Stimulated activated CD4-positive, alpha-beta T cell treated with anti-CD3 and anti-CD28 coated beads, Interleukin-12 subunit alpha, Interleukin-12 subunit beta, amount 100 ng/mL, for 24 hours (primary cell): ENCODE measurements around the gene RNF121.
A peak's percentile ranks its signal among the peaks of the same experiment; 100 is the strongest.

Experiments
- DNase-seq, 2 experiments: peaks; one replicate each; pipeline ENCODE4 v3.0.0-alpha.2; 2020; ENCODE audit warnings: low read depth in 2 of 2

Gene RNF121

DNA sequence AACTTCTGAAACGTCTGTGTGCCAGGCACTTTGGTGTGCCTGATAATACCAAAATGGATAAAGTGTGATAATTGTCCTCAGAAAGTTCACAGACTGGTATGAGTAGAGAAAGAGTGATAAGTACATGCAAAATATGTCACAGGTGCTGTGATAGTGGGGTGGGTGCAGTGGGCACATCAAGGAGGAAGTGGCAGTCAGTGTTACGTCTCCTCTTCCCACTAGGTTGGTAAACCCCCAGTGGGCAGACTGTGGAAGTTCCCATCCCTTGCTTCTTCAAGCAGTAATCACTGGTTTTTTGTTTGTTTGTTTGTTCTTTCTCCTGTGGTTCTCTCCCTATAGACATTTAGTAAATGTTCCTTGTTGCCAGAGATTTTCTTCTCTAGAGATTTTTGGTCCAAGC lies 5.4 kb downstream of the RNF121 start:
- DNase-seq: no peak

DNA sequence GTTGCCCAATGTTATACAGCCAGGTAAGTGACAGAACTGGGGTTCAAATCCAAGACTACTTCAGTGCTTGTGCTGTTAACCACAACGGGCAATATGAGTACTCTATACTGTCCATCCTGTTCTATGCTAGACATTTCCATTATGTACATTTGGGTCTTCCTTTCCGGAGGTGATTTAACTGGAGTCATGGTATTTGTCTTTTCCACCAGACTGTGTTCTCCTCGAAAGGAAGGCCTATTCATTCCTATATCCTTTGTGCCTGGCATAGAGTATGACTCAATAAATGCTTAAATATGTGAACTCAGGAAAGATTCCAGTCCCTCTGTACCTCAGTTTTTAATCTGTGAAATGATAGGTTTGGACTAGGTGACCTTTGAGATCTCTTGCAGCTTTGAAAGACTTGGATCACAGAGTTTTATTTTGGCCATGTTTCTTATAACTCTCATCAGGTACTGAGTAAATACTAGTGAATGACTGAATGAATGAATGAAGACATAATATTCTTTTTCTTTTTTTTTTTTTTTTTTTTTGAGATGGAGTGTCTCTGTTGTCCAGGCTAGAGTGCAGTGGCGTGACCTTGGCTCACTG lies 6.6 kb downstream of the RNF121 start:
- no peak for DNase-seq

DNA sequence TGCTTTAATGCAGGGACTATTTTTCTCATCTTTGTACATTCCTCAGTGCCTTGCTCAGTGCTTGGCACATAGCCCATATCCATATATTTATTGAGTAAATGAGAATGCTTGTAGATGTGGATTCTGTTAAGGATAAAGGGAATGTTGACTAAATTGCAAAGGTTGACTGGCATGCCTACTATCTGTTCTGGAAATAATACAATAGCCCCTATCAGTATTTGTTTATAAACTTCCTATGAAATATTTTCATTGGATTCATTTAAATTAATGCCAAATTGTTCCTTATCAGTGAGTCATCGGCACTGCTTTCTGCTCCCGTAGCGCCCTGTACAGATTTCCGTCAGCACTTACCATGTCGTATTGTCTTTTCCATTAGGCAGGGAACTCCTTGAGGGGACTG lies 8.0 kb downstream of the RNF121 start:
- DNase-seq: no peak

DNA sequence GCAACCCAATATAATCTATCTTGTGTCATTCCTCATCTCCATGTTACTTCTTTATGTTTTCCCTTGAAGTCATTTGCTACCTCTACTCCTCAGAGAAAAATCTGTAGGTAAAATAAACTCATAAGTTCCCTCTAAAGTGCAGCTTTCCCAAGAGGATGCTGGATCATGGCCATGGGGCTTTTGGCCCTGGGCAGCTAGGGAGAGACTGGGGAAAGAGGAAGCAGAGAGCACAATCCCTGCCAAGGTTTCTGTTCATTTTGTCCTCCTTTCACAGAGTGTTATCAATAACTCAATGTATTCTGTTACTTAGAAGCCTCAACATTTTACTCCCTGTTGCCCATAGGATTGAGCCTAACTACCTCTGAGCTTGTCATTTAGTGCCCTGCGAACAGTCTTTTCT lies 9.0 kb downstream of the RNF121 start:
- DNase-seq: no peak

DNA sequence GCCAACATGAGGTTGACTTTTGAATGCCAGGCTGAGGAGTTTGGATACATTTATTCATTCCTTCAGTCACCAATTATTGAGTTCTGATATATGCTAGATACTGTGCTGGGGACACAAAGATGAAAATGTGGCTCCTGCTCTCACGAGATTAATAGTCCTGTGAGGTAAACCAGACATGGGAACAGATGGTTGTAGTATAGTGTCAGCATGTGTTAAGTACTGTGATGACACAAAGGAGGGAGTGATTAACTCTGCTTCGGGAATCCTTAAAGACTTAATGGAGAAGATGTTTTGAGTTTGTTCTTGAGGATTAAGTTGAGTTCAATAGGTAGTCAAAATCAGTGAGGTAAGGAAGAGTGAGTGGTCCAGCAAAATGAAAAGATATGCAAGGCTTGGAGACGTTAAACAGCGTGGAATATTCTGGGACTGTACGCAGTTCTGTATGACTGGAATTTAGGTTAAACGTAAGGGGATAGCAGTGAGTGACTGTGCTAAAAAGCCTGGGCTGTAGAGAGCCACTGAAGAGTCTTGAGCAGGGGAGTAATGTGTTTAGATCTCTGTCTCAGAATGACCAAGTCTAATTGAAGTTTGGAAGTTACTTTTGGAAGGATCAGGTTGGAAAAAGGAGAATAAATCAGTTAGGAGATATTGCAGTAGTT lies 11.8 kb downstream of the RNF121 start:
- DNase-seq: no peak

DNA sequence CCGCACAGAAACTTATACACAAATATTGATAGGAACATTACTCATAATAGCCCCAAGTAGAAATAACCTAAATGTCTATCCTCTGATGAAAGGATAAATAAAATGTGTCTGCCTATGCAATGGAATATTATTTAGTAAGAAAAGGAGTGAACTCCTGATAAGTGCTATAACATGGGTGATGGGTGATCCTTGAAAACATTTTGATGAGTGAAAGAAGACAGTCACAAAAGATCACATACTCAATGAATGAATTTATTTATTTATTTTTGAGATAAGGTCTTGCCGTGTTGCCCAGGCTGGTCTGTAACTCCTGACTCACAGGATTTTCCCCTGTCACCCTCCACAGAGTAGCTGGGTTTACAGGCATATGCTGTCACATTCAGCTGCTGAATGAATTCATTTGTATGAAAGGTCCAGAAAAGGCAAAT lies 17.3 kb downstream of the RNF121 start:
- DNase-seq: no peak

DNA sequence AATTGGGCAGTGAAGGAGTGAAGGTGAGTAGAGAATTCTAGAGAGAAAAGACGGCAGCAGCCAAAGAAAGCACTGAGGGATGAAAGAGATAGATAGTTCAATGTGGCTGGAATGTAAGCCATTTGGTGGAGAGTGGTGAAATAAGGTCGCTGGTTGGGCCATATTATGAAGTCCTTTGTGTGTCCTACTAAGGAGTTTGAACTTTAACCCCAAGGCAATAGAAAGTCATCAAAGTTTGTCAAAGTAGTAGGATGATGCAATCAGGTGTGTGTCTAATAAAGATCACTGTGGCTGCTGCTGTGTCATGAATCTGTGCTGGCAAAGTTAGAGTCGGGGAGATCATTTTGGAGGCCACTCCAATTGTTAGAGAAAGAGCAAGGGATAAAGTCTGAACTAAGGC lies 18.7 kb downstream of the RNF121 start:
- no peak for DNase-seq

DNA sequence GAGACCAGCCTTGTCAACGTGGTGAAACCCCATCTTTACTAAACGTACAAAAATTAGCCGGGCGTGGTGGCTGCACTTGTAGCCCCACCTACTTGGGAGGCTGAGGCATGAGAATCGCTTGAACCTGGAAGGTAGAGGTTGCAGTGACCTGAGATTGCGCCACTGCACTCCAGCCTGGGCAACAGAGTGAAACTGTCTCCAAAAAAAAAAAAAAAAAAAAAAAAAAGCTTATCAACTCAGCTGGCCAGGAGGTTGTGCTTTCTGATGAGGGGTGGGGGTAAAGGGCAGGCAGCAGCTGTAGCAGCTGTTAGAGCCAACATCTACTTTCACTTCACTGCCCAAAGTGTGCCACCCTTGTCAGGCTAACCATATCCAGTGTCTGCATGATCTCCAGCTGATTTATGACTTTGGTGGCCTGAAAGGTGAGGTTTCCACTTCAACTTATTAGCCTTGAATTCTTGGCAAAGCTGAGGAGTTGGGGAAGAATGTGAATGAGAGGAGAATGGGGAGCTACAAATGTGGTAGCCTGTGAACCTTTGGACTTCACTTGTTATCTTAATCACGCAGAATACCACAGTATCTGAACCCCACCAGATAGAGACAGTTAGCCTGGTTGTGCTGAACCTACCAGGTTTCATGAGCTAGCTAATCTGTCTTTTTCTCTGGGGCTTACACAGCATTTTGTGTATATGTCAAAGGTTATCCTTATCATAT lies 19.6 kb downstream of the RNF121 start:
- DNase-seq: no peak

DNA sequence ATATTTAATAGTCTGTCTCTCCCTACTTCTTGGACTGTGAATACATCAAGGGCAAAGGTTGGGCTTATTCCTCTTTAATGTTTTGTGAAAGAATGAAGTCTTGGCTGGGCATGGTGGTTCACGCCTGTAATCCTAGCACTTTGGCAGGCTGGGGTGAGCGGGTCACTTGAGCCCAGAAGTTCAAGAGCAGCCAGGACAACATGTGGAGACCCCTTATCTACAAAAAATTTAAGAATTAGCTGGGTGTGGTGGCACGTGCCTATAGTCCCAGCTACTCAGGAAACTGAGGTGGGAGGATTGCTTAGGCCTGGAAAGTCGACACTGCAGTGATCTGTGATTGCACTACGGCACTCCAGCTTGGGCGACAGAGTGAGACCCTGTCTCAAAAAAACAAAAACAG lies 20.2 kb downstream of the RNF121 start:
- DNase-seq: no peak

DNA sequence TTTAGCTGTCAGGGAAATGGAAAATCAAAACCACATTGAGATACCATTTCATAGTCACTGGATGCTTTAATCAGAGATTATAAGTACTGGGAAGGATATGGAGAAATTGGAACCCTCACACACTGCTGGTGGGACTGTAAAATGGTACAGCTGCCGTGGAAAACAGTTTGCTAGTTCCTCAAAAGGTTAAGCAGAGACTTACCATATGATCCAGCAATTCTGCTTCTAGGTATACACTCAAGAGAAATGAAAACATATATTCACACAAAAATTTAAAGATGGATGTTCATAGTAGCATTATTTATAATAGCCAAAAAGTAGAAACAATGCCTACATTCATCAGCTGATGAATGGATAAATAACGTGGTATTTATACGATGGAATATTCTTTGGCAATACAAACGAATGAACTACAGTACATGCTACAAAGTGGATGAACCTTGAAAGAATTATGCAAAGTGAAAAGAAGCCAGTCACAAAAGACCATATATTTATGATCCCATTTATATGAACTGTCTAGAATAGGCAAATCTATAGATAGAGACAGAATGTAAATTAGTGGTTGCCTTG lies 23.0 kb downstream of the RNF121 start:
- no peak for DNase-seq

DNA sequence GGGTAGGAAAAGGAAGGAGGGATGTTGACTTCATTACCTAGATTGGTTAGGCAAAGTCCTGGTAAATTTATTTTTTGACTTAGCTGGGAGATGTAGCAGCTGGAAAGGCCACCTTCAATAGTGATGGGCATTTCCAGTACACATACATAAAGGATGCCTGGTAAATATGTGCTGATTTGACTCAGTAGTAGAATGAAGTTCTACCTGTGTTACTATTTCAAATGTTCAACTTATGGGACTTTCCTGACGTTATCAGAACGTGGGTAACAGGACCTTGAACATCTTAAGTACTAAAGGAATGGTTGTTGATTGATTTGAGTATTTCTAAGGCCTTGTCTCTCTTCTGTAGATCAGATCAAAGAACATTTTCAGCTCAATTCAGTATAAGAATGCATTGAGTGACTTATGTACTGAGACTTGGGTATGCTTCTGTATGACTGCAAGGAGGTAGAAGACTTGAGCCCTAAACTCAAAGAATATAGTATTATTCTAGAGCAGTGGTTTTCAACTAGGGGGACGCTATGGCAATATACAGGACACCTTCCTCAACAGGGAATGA lies 27.1 kb downstream of the RNF121 start:
- DNase-seq: no peak

DNA sequence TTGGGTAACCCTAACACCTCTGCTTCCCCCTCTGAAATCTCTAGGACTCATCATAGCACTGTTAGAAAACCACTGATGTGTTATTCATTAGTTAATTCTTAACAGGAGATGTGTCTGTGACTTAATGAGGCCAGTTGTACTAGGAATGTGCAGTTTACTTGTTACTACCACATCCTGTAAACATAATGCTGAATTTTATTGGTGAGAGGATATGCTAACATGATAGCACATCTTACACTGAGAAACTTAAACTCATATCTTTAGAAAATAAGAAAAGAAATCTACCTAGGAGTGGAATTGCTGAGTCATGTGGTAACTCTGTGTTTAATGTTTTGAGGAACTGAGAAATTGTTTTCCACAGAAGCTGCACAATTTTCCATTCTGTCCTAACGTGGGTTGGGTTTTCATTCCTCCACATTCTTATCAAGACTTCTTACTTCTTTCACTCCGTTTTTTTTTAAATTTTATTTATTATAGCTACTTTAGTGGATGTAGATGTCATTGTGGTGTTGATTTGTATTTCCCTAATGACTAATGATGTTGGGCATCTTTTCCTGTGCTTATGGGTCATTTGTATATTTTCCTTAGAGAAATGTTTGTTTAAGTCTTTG lies 33.7 kb downstream of the RNF121 start:
- no peak for DNase-seq

DNA sequence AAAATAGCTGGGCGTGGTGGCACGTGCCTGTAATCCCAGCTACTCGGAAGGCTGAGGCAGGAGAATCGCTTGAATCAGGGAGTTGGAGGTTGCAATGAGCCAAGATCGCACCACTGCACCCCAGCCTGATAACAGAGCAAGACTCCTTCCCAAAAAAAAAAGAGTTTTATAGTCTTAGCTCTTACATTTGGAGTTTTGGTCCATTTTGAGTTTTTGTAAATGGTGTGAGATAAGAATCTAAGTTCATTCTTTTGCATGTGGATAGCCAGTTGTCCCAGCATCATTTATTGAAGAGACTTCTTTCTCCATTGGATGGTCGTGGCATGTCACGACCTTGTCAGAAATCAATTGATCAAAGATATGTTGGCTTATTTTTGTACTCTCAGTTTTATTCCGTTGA lies 34.6 kb downstream of the RNF121 start:
- no peak for DNase-seq

DNA sequence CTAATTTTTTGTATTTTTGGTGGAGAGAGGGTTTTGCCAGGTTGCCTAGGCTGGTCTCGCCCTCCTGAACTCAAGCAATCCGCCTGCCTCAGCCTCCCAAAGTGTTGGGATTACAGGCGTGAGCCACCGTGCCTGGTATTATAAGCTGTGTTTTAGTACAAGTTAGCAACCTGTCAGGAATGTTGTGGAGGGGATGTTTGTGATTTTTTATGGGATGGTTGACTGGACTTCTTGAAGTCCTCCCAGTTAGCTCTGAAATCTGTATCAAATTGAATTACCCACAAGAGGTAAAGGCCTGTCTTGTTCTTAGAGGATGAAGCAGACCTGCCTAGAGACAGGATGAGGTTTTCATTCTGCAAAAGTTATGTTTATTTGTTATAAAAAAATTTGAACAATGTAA lies 35.8 kb downstream of the RNF121 start:
- no peak for DNase-seq

DNA sequence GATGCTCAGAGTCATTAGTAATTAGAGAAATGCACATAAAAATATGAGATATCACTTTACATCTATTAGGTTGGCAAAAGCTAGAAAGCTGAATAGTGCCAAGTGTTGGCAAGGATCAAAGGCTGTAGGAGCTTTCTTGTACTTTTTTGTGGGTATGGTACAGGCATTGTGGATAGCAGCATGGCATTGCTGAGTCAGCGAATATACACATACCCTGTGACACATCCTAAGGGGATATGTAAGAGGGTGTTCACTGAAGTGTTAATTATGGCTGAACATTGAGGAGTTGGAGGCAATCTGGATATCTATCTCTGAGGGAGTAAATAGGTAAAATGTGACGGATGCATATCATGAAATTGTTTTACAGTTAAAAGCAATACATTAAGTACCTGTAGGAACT lies 42.8 kb downstream of the RNF121 start:
- DNase-seq: no peak

DNA sequence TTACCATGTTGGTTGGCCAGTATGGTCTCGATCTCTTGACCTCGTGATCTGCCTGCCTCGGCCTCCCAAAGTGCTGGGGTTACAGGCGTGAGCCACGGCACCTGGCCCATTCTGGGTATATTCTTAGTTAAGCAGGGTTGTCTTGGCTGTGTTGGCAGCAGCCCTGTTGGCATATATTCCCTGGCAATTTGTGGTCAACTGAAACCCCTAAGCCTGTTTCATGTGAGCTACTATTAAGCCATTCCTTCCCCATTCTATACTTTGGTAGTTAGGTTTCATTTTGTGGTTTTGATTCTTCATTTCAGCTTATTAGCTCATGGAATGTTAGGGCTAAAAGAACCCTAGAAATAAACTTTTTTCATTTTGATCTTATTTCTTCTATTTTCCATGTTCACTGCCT lies 47.7 kb downstream of the RNF121 start:
- DNase-seq: no peak

DNA sequence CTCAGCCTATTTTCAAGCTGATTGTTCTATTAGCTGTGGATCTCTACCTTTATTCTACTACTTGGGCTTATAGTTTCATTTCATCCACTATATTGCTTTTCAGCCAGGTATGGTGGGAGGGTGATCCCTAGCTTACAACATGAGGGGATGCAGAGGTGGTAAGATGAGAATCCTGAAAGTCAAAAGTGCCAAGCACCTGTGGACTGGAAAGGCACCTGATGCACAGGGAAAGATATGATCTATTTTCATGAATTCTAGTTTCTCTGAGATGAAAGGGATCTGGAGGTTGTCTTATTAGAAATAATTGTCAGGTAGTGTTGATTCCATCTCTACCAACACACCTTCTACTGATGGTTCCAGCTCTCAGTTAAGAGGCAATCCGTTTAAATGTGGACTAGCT lies 48.2 kb downstream of the RNF121 start:
- DNase-seq: no peak

DNA sequence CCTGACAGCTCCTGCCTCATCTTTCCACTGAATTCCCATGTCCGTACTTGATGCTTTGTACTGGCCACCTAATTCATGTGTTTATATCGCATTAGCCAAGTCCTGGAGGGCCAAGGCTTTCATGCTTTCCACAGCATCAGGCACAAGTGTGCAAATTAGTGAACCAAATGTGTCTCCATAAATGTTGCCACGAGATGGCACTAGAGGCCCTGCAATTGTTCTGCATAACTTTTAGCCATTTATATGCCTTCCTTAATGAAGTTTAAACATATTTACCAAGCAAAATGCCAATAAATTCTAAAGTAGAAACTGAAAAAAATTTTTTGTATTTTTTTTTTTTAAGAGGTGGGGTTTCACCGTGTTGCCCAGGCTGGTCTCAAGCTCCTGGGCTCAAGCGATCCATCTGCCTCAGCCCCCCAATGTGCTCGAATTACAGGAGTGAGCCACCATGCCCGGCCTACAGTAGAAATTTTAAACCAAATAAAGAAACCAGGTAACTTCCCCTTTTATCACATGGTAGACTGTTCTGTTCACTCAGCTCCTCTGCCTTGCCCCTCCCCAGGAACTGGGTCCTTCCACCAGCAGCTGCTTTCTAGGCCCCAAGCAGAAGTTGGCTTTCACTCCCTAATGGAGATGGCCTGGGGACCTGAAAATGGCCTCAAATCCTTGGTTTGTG lies 49.0 kb downstream of the RNF121 start:
- peak in 1 of 2 experiments; percentile 38 for DNase-seq

DNA sequence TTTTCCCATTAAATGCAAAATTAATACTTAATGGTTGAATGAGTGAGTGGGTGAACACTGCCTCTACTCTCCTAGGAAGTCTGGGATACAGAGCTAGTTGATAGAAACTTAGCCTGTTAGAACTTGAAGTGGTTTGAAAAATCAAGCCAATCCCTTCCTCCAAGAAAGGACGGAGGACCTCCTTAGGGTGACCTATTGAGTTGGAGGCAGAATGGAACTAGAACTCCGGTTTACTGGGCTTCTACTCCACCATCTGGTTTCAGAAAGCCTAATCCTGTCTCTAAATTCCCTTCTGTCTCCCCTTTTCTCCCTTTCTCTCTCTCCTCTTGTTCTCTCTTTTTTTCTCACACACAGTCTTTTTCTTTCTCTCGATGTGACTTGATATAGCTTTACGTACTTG lies 50.2 kb downstream of the RNF121 start:
- DNase-seq: no peak

DNA sequence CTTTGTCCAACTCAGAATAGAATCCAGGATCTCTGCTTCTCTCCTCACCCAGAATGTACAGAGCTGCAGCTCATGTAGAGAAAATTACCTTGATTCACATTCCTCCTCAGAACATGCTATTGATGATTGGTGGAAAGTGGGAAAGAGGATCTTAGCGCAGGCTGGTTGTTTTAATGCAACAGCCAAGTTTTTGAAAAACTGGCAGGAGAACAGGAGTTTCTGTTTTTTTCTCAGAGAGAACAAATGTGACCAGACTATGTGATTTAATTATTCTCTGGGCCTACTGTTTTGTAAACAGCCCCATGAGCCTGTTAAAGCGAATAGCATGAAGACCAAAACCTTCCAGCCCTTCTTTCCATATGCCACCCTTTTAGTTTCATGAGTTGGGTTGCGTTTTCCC lies 50.8 kb downstream of the RNF121 start:
- DNase-seq: no peak

DNA sequence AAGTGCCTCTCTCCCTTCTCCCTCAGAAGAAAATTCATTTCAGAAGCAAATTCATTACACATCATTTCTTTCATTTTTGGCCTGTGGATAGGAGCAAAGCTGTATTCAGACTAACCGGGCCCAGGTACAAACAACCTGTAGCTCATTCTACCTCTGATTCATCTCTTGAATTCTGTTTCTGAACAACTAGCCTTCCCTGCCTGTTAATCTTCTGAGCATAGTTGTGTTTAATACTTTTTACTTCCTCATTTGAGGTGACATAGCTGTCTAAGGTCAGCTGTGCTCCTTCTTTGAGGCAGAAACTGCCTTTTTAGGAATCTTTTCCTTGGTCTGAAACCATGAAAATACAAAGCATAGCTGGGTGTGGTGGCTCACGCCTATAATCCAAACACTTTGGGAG lies 57.3 kb downstream of the RNF121 start:
- no peak for DNase-seq

DNA sequence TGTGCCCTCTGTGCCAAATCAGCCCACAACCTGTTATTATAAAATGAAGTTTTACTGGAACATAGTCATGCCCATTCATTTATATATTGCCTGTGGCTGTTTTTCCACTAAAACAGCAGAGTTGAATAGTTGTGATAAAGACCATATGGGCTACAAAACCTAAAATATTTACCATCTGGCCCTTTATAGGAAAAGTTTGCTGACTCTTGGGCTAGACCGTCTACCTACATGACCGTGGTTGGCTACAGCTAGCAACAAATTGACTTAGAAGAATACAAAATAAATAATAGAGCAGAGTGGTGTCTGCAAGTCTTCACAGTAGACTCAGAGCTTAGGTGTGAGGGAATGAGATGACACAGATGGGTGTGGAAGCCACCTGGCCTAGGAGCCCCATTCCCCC lies 58.7 kb downstream of the RNF121 start:
- DNase-seq: no peak
